Measurements from ENCODE around the gene PSMA6. TPM values are rescaled to one million over a fixed set of nuclear protein-coding genes. Genes with fewer than 3 reads are reported as not detected.
"Not testable (repeated sequence)": the region's sequence is repeated elsewhere in the genome, so short reads cannot be mapped to it uniquely, and the experiment has no call there.

The PSMA6 gene
- total RNA-seq, 1 experiment from 2014 or later = 80.3 TPM

DNA sequence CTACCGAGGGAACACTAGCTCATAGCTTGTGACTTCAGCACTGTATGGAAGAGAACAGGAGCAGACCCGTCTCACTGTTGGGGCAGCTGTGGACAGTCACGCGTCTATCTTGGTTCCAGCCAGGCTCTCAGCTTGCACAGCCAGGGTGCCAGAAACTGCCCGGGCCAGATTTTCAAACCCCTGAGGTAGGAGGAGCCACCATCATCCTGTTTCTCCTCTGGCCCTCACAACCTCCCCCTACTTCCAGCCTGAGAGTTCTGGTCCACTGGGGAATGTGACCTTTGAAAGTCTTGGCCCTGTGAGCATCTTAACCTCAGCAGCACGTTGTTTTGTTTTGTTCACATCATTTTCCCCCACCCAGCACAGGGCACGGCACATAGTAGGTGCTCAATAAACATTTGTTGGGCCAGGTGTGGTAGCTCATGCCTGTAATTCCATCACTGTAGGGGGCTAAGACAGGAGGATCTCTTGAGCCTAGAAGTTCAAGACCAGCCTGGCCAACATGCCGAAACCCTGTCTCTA lies 50.4 kb downstream of the PSMA6 start:
- DNase-seq (ENCODE audit: low spot score) = no peak

DNA sequence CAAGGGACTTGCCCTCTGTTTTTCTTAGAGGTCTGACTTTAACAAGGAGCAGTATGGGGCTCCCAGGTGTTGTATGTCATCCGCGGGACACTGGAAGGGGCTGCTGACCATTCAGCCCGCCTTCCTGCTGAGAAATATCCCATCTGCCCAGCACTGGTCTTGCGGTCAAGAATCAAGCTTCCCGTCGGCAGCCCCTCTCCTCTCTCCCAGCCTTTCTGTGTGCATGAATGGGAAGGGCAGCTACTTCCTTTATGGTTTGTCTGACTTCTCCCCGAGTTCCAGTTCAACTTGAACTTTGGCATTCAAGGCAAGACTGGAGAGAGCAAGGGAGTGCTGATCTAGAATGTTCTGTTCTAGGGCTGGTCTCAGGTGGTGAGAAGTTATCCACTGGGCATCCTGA lies 51.5 kb downstream of the PSMA6 start:
- no peak for DNase-seq (ENCODE audit: low spot score)

DNA sequence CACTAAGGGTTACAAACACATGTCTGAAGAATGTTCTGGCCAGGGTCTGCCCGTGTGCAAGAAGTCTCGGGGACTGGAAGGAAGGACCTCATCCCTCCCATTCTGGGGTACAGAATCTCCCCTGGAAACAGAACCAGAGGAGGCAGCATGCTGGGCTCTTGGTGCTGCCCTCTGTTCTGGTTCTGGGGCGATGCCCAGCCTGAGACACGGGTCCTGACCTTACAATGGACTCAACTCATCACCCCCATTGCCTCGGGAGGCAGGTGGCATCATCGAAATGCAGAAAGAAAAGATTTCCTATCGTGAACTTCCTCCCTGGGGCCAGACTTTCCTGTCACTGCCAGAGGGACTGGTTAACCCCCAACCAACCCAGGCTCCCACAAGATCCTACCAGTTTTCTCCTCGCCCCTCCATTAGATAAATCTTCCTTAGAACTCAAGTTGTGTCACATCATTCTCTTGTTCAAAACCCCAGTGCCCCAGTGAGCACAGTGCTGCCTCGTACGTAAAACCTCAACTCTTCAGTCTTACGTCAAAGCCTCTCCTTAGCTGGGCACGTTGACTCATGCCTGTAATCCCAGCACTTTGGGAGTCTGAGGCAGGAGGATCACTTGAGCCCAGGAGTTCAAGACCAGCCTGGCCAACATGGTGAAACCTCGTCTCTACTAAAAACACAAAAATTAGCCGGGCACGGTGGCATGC lies 52.1 kb downstream of the PSMA6 start:
- DNase-seq (ENCODE audit: low spot score) = no peak

DNA sequence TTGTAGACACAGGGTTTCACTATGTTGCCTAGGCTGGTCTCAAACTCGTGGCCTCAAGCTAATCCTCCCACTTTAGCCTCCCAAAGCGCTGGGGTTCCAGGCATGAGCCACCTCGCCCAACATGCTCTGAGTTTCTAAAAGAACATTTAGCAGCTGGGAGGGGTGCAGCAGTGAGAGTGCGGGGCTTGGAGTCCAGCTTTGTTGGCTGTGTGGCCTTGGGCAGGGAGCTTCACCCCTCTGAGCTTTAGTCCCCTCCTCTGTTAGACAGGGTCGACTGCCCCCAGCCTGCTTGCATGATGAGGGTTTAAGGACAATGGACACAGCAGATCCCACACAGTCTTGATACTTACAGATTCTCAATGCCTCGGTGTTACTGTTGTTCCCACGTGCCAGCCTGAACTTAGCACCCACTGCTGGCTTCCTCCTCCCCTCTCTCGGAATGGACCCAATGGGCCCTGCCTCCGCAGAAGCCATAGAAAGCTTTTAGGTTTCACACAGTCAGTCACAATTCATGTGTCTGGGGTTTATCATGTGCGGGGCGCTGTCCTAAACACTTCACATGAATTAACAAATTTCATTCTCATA lies 54.6 kb downstream of the PSMA6 start:
- no peak for DNase-seq (ENCODE audit: low spot score)

DNA sequence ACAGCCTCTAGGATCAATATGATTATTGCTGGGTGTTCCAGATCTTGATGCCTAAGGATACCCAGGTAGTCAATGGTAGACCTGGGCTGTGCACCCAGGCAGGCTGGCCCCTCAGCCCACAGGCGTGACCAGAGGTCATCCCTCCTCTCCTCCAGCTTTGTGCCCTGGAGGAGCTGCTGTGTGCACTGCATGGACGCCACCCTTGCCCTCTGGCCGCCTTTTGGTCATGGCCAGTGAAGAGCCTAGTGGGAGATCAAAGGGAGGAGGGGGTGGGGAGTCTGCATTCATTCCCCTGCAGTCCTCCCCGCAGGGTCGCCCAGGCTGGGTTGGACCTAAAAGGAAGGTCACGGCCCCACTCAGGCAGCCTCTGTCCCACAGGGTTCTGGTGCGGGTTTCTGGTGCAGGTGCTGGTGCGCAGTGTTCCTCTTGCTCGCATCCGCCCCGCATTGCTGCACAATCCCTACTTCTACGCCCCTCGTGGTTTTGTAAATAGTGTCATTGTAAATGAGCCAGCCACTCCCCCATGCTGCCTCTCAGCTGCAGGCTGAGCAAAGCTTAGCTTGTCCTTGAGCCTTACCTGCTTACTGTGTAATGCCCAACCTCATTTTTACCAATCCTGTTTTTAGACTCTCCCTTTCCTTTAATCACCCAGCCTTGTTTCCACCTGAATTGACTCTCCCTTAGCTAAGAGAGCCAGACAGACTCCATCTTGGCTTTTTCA lies 55.3 kb downstream of the PSMA6 start:
- DNase-seq (ENCODE audit: low spot score) = peak; percentile 74

DNA sequence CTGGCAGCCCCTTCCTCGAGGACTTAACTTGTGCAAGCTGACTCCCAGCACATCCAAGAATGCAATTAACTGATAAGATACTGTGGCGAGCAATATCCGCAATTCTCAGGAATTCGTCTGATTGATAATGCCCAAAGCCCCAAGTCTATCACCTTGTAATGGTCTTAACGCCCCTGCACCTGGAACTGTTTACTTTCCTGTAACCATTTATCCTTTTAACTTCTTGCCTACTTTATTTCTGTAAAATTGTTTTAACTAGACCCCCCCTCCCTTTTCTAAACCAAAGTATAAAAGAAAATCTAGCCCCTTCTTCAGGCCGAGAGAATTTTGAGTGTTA lies 55.8 kb downstream of the PSMA6 start:
- DNase-seq (ENCODE audit: low spot score) = not testable (repeated sequence)

DNA sequence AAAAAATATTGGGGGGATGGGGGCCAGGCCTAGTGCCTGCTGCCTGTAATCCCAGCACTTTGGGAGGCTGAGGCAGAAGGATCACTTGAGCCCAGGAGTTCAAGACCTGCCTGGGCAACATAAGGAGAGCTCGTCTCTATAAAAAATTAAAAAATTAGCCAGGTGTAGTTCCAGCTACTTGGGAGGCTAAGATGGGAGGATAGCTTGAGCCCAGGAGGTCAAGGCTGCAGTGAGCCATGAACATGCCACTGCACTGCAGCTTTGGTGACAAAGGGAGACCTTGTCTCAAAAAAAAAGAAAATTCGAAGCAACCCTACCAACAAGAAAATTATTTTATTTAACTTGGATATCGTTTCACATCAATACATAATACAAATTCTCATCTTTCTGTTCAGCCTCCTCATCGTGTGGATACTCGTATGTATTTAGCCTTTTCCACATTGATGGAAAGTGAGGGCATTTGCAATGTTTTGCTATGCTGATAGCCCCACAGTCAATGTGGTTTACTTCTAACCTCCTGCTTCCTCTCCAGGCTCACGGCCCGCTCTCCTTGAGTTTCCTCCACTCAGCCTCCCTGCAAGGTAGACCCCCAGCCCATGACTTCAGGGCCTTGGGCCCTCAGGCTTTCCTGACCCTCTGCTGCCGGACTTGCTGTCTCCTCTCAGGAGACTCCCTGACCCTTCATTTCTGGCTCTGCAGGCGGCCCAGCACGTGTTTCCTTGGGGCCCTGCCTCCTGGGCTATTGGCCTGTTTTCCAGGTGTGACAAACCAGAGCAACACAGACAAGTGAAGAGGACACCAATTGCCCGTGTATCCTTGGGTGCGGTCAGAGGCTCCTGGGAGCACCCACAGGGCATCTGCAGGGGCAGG lies 57.5 kb downstream of the PSMA6 start:
- DNase-seq (ENCODE audit: low spot score) = no peak

DNA sequence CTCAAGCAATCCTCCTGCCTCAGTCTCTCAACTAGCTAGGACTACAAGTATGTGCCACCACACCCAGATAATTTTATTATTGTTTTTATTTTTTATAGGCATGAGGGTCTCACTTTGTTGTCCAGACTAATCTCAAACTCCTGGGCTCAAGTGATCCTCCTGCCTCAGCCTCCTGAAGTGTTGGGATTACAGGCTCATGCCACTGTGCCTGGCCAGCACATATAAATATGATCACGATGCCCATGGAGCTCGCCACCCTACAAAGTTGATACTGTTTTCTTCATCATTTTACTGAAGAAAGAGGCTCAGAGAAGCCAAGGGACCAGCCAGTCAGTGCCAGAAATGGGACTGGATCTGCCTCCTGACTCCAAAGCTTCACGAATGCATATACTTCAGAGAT lies 59.3 kb downstream of the PSMA6 start:
- no peak for DNase-seq (ENCODE audit: low spot score)

DNA sequence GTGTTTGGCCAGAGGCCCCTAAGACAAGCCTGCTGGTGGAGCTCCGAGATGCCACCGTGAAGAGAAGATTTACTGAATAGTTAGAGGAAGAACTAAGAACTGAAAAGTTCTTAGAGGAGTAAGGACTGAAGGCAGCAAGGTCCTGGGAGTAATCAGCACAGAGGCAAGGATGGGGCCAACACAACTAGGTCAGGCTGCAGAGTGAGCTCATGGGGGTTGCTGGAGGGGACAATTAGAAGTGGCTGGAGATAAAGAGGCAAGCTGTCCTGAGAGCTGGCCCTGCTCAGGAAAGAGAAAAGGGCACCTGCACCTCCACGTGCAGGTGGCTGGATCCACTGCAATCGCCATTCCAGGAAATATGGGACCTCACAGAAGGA lies 59.7 kb downstream of the PSMA6 start:
- DNase-seq (ENCODE audit: low spot score) = no peak

DNA sequence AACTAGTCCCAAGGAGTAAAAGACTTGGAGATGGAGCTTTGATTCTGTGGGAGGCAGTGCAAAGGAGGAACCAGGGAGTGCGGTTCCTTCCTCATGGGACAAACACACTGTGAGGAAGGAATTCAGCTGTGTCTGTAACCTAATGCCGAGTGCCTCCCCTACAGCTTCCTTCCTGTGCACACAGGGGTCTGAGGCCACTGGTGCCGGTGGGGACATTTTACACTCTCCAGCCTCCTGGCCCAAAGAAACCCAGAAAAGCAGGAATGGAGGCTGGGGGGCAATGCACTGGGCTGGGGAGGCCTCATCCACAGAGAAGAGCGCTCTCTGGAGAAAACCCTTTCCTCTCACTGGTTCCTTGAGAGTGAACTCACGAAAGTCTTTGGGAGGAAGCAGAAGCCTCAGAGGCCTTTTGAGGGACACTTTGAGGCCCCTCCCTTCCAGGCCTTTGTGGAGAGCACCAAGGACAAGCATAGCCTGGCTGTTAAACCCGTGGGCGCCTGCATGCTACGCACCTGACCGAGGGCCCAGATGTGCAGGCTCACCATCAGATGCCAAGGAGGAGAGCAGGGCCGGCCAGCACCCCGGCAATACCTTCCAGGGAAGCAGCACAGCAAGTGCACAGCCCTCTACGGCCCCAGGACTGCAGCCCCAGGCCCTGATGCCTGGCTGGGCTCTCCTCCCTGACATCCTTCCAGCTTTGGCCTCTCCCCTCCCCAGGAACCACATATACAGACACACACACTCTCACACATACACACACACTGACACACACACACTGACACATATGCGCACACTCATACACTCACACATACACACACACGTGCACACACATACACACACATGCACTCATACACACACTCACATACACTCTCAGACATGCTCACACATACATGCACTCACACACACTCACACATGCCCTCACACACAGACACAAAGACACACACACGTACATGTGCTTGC lies 60.4 kb downstream of the PSMA6 start:
- DNase-seq (ENCODE audit: low spot score) = no peak

DNA sequence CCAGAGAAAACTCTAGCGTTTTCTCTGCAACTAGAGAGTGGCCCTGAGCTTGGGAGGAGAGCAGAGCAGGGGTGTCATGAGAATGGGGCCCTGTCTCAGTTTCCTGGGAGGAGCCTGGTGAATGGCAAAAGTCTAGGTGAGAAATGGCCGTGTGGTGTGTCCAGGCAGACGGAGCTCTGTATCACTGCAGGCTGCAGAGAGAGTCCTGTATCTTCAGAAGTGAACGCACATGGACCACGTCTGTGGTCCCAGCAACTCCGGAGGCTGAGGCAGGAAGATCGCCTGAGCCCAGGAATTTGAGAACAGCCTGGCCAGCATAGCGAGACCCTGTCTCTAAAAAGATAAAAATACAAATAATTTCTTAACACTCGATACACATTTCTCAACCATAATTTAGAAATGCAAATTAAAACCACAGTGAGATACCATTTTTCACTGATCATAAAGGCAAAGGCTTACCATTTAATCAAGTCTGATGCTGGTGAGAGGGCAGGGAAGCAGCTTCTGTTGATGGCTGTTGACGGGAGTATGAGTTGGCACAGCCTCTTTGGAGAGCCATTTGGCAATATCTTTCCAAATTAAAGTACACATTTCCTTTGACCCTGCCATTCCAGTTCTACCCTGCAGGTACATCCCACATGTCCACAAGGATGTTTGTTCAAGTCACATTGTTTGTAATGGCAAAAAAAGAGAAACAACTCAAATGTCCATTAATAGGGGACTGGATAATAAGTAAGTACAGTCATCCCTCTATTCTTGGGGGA lies 61.4 kb downstream of the PSMA6 start:
- DNase-seq (ENCODE audit: low spot score) = no peak

DNA sequence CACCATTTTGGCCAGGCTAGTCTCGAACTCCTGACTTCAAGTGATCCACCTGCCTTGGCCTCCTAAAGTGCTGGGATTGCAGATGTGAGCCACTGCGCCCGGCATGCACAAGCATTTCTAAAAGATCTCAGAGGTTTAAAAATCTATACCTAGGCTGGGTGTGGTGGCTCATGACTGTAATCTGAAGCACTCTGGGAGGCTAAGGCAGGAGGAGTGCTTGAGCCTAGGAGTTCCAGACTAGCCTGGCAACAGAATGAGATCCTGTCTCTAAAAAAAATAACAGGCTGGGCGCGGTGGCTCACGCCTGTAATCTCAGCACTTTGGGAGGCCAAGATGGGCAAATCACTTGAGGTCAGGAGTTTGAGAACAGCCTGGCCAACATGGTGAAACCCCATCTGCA lies 63.1 kb downstream of the PSMA6 start:
- not testable (repeated sequence) for DNase-seq (ENCODE audit: low spot score)

DNA sequence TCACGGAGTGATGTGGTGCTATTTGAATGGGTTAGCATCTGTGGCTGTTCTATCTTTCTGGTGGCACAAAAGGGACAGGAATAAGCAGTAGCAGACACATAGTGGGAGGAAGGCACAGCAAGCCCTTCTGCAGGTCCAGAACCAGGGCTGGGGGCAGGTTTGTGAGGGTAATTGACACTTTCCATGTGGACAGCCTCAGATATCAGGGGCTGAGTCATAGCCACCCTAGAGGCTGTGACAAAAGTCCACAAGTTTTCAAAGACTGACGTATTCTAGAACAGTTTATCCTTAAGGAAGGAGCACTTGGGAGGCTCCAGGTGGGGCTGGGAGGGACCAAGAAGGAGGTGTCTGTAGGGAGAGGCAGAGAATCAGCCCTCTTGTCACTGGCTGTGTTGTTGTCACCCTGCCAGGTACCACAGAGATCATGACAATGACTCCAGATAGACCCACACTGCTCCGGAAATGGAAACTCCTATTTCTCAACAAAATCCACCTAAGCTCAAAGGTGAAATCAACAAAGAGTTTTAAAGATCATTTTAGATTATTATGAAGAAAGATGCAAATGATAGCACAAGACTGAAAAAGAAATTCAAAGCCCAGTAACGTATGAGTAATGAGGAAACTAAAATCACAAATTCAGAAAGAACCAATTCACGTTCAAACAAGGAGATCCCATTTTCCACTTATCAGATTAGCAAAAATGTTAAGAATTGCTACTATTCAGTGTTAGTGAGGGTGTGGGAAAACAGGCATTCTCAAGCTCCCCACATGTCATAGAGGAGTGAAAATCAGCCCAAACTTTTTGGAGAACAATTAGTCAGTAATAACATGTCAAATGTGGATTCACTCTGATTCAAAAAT lies 64.0 kb downstream of the PSMA6 start:
- peak; percentile 75 for DNase-seq (ENCODE audit: low spot score)

DNA sequence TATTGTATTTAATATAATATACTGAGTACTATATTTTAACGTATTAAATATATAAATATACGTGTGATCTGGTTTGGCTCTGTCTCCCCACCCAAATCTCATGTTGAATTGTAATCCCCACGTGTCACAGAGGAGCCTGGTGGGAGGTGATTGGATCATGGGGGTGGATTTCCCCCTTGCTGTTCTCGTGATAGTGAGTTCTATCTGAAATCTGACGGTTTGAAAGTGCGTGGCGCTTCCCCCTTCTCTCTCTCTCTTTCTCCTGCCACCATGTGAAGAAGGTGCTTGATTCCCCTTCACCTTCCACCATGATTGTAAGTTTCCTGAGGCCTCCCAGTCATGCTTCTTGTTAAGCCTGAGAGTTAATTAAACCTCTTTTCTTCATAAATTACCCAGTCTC lies 67.5 kb downstream of the PSMA6 start:
- DNase-seq (ENCODE audit: low spot score) = not testable (repeated sequence)

DNA sequence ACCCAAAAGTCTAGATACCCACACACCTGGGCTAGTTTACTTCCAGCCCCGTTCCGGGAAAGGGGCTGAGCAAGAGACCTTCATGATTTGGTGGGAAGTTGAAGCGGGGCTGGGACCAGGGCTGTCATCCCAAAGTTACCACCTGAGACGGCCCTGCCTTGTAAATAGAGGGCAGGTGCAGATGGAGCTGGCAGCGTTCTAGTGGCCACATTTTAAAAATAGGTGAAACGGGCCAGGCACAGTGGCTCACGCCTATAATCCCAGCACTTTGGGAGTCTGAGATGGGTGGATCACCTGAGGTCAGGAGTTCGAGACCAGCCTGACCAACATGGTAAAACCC lies 68.9 kb downstream of the PSMA6 start:
- DNase-seq (ENCODE audit: low spot score) = no peak

DNA sequence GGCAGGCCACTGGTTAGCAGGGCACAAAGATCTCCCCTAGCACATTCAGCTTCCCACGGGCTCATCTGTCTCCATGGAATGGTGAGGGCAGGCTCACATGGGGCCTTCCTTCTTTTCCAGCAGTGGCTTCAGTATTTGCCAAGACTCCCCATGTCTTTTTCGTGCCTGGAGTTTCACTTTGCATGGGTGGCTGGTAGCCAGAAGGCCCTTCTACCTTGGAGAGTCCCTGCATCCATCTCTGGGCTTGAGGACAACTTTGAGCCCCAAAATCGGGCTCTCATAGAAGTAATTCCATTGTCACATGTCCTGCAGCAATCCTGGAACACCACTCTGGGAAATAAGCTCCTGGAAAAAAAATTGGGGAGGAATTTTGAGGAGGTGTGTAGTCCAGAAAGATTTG lies 70.3 kb downstream of the PSMA6 start:
- DNase-seq (ENCODE audit: low spot score) = no peak

DNA sequence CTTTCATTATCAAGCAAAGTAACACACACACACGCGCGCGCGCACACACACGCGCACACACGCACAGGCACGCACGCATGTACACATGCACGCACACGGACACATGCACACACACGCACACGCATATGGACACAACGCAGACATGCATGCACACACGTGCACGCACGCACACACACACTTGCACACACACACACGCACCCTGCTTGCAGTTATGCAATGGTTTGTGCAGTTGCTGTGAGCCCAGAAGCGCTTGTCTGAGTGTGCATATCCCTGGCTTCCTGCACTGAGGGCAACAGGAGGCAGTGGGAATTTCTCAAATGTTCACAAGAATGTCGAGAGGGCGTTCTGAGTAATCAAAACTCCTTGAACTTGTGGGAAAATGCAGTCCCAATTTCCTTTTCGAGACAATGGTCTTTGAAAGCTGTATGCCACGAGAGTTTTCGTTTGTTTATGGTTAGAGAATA lies 70.8 kb downstream of the PSMA6 start:
- no peak for DNase-seq (ENCODE audit: low spot score)

DNA sequence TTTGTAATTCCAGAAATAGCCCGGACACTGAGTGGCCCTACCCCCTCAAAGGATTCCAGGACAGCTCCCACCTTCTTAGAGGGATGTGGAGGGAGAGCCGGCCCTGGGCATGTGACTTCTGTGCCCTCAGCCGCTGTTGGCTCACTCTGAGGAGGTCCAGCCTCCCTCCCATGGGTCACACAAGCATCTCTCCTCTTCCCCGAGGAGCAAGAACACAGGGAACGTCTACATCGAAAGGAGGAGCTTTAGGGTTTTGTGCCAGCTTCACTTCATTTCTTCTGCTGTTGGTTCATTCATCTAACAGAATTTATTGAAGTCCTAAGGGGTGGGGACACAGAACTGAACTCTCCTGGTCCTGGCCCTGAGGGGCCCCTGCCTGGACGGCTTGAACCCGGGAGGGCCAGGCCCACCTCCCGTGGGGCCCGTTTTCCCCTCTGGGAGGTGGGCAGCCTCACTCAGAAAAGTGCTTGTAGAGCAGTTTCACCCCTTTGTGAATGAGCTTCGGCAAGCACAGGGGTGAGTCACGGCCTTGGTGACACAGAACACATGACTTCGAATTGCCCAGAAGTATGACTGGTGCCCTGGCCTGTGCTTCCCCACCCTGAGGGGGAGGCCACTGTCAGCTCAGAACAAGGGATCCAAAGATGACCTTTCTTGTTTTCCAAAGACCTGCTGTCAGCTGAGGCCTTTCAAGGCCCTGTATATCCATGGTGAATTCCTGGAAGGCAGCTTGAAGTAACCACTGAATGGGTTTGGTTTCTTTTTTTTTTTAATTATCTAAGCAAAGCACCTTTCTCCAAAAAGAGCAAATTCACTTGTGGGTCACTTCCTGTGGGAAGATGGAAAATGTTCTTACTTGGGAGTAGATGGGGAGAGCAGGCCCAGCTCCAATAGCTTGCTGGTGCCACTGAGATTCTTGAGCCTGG lies 73.2 kb downstream of the PSMA6 start:
- DNase-seq (ENCODE audit: low spot score) = peak; percentile 48

Data from HT-29 (cell line).